Hindlimb muscle (tissue), 1 donor: ENCODE data around the gene NR4A1. TPM values are rescaled to one million over a fixed set of nuclear protein-coding genes. Genes with fewer than 3 reads are reported as not detected.

ENCODE experiments used
- polyA plus RNA-seq: library from polyadenylated mRNA; unstranded; fragments of 120-200 nt; gene quantifications from one replicate; pipeline ENCODE4 v1.2.1, GENCODE V29; 2013; ENCODE audit not compliant: insufficient read length

NR4A1 gene
- polyA plus RNA-seq, 1 donor: 32.8 TPM

Other genes with a start within 250 kb of the NR4A1 start
- gene FIGNL2, start 202.7 kb upstream of the NR4A1 start, polyA plus RNA-seq: 1.3 TPM
- not detected for gene ANKRD33, start 163.3 kb upstream of the NR4A1 start, polyA plus RNA-seq
- 52.0 TPM for gene ACVRL1, start 143.9 kb upstream of the NR4A1 start, polyA plus RNA-seq
- gene ACVR1B, start 99.7 kb upstream of the NR4A1 start, polyA plus RNA-seq: 19.9 TPM
- 20.7 TPM for gene TAMALIN, start 44.5 kb upstream of the NR4A1 start, polyA plus RNA-seq
- gene ATG101, start 18.5 kb downstream of the NR4A1 start, polyA plus RNA-seq: 22.0 TPM
- gene SMIM41, start 28.3 kb downstream of the NR4A1 start, polyA plus RNA-seq: not detected
- 5.6 TPM for gene KRT80, start 140.6 kb downstream of the NR4A1 start, polyA plus RNA-seq
- gene KRT7, start 181.8 kb downstream of the NR4A1 start, polyA plus RNA-seq: 1.9 TPM
- gene KRT86, start 223.2 kb downstream of the NR4A1 start, polyA plus RNA-seq: 0.19 TPM
- gene KRT81, start 240.1 kb downstream of the NR4A1 start, polyA plus RNA-seq: 0.14 TPM